LNCaP clone FGC (cell line): ENCODE data around the gene GTF3C2.

Source experiments
- DNase-seq: peaks from one replicate; pipeline ENCODE4 v3.0.0-alpha.2; 2011; ENCODE audit warnings: low read depth
- H3K4me3 ChIP-seq: 2 replicates; pipeline ENCODE4 v1.5.1; 2011; ENCODE audit warnings: mild to moderate bottlenecking, low read depth, low read length, control low read depth
- CTCF ChIP-seq: IDR thresholded peaks from 2 replicates; pipeline ENCODE4 v1.5.1; 2012; ENCODE audit warnings: mild to moderate bottlenecking; ENCODE audit not compliant: control insufficient read depth, insufficient read depth; ENCODE audit errors: extremely low read depth

The GTF3C2 gene

GRCh38 chr2:27290549-27290948 lies 66.0 kb downstream of the GTF3C2 start:
- no peak overlapping the region for H3K4me3 ChIP-seq
- TF ChIP-seq CTCF = no peak
- no peak for DNase-seq

GRCh38 chr2:27288610-27289009 lies 68.0 kb downstream of the GTF3C2 start:
- H3K4me3 ChIP-seq = no peak overlapping the region
- DNase-seq = no peak
- TF ChIP-seq CTCF = no peak

- no peak for DNase-seq
- H3K4me3 ChIP-seq = no peak overlapping the region
- TF ChIP-seq CTCF = no peak
Observed at GRCh38 chr2:27285481-27285880, 71.1 kb downstream of the GTF3C2 start.

GRCh38 chr2:27284996-27285395 lies 71.6 kb downstream of the GTF3C2 start:
- no peak for TF ChIP-seq CTCF
- no peak for DNase-seq
- no peak overlapping the region for H3K4me3 ChIP-seq

- no peak for TF ChIP-seq CTCF
- DNase-seq = no peak
Observed at GRCh38 chr2:27282892-27283291, 73.7 kb downstream of the GTF3C2 start.

GRCh38 chr2:27281855-27282559 lies 74.6 kb downstream of the GTF3C2 start, which contains the start of gene TRIM54:
Gene TRIM54 (plus strand): TSS chr2:27282429. CDS start chr2:27282732, 303 bp downstream.
- no peak within 1 kb of the TSS for H3K4me3 ChIP-seq
- no peak for DNase-seq
- no peak for TF ChIP-seq CTCF

More at GRCh38 chr2:27282892-27283291, 73.7 kb downstream of the GTF3C2 start:
- H3K4me3 ChIP-seq = no peak overlapping the region

GRCh38 chr2:27281442-27281841 lies 75.1 kb downstream of the GTF3C2 start:
- no peak overlapping the region for H3K4me3 ChIP-seq
- DNase-seq = no peak
- no peak for TF ChIP-seq CTCF
